ENCODE results near the gene SOCS1. TPM values are rescaled to one million over a fixed set of nuclear protein-coding genes. Genes with fewer than 3 reads are reported as not detected.
"Not testable (repeated sequence)": the region's sequence is repeated elsewhere in the genome, so short reads cannot be mapped to it uniquely, and the experiment has no call there.

Gene SOCS1, protein sequence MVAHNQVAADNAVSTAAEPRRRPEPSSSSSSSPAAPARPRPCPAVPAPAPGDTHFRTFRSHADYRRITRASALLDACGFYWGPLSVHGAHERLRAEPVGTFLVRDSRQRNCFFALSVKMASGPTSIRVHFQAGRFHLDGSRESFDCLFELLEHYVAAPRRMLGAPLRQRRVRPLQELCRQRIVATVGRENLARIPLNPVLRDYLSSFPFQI
- polyA plus RNA-seq (ENCODE audit: insufficient read length in 10 of 10) = 1 to 10 TPM; 1.2 to 3.4 (median 2.3) TPM
- long read RNA-seq, donor 1, partial matches to known transcripts = 0 of 3 reads
- long read RNA-seq, donor 1, other reads (novel, unspliced or antisense) = 0 of 3 reads
- long read RNA-seq, donor 2, partial matches to known transcripts = 0 of 1 reads
- long read RNA-seq, donor 2, other reads (novel, unspliced or antisense) = 0 of 1 reads
- long read RNA-seq, donor 3 = 0 reads
- long read RNA-seq, donor 4, partial matches to known transcripts = 0 of 4 reads
- long read RNA-seq, donor 4, other reads (novel, unspliced or antisense) = 0 of 4 reads
- long read RNA-seq, donor 5, partial matches to known transcripts = 0 of 3 reads
- long read RNA-seq, donor 5, other reads (novel, unspliced or antisense) = 0 of 3 reads
- long read RNA-seq, donor 6, partial matches to known transcripts = 0 of 6 reads
- long read RNA-seq, donor 6, other reads (novel, unspliced or antisense) = 0 of 6 reads
- long read RNA-seq, donor 7, partial matches to known transcripts = 0 of 3 reads
- long read RNA-seq, donor 7, other reads (novel, unspliced or antisense) = 0 of 3 reads
- long read RNA-seq, donor 8, partial matches to known transcripts = 0 of 5 reads
- long read RNA-seq, donor 8, other reads (novel, unspliced or antisense) = 0 of 5 reads
- long read RNA-seq, donor 9 = 0 reads

DNA sequence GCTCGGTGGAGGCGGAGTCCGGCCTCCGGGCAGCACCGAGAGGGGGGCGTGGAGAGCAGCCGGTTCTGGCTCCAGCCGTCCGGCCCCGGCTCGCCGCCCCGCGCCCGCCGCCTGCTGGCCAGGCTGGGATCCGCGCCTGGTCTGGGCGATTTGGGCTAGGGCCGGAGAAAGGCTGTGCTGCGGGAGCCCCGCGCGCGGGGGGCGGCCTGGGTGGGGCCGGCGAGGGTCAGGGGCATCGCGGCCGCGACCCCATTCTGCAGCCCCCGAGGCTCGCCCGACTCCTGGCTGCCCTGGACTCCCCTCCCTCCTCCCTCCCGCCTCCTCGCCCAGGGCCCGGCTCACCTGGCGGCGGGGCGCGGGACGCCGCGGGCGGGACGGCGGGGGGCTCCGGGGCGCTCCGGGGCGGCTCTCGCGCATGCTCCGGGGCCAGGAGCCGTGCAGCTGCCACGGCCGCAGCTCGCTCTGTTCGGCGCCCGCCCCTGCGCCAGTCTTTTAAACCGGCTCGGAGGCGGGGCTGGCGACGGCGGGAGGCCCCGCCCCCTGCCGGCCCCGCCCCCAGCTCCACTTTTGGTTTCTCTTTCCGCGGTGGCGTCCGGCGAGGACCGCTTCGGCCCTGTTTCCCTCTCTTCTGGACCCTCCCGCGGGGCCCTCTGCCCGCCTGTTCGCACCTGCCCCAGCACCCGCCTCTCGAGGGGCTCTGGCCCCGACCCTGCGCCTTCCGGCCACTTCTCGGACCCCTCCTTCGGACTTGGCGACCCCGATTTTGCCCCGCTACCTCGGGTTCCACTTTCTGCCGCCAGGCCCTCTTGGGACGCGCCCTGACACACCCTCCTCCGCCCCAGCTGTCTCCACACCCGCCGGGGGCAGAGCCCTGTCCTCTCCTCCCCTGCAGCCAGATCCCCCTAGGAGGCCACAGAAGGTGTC lies at the start of gene SOCS1:
TSS of gene SOCS1 (minus strand) at position 468 of the 924 bp plus-strand sequence. CDS start 726 bp downstream, outside the sequence.
- DNase-seq = peak; percentile 90 to 96 (median 90)

- no peak for DNase-seq
Observed at GRCh38 chr16:11303405-11304138, 47.6 kb upstream of the SOCS1 start.

DNA sequence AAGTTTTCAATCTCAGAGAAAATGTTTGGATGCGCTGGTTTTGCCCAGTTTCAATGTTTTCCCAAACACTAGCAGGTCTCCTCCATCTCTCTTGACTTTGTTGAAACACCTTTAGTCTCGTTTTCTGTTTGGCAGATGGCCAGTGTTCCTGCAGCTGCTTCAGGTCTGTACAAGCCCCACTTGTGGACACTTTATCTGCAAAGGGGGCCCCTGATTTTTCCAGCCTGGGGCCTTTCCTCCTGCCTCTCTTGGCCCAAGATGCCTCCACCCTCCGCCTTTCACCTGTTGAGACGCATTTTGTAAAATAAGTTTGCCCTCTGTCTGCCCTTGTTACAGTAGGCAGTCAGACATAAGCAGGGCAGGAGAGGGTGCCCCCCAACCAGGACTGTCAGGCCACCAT lies 47.0 kb upstream of the SOCS1 start:
- DNase-seq = no peak

GRCh38 chr16:11301645-11302501 lies 45.9 kb upstream of the SOCS1 start:
- no peak for DNase-seq

- DNase-seq = no peak
Observed at GRCh38 chr16:11300560-11300892, 44.5 kb upstream of the SOCS1 start.

DNA sequence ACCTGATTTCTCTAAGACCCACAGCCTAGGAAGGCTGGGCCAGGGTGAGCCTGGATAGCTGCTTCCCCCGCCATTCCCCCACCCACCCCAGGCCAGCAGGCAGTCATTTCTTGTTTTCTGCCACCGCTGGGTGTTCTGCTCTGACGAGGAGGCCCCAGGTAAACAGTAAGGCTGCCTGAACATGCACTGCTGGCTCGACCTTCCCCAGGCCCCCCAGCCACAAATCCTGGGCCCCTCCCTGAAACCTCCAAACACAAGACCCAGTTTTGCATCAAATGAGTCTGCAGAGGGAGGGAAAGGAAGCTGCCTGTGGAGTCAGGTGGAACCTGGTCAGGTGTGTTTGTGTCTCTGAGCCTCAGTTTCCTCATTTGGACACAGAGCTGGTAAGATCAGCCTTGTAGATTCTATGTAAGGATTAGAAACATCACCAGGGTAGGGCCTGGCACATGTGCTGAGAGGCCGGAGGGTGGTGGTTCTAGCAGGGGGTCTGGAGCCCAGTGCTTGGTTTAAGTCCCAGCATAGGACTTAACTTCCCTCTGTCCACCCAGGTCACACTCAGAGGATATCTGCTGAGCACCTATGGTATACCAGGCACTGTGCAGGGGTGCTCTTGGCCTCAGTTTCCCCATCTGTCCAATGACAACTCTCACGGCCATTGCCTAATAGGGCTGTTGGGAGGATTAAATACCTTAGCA lies 44.0 kb upstream of the SOCS1 start:
- DNase-seq = no peak

GRCh38 chr16:11298950-11299547 lies 43.0 kb upstream of the SOCS1 start:
- not testable (repeated sequence) for DNase-seq

GRCh38 chr16:11298143-11298900 lies 42.3 kb upstream of the SOCS1 start:
- DNase-seq = no peak

DNA sequence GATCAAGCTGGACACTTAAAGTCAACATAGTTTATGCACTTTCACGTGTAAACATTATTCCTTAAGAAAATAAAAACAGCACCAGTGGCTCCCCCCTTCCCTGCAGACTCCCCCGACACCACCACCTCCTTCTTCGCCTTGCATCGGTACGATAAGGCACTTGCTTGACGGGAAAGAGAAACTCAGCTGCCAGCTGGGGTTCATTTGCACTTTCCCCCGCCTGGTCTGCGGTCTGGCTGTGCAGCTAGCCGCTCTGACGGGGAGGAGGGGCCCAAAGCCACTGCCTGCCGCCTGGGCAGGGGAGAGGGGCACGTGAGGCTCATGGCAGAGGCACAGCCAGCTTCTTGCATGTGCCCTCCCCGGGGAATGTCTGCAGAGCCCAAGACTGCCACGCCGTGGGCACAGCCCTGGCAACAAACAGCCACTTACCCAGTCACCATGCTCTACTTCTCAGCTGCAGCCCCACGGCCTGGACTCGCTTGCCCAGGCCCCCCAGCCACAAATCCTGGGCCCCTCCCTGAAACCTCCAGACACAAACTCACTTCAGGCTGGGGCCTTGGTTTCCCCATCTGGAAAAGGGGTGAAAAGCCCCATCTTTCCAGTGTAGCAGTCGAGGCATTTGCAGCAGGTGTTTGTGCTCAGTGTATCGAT lies 41.6 kb upstream of the SOCS1 start:
- DNase-seq = peak; percentile 33 to 54 (median 42)

DNA sequence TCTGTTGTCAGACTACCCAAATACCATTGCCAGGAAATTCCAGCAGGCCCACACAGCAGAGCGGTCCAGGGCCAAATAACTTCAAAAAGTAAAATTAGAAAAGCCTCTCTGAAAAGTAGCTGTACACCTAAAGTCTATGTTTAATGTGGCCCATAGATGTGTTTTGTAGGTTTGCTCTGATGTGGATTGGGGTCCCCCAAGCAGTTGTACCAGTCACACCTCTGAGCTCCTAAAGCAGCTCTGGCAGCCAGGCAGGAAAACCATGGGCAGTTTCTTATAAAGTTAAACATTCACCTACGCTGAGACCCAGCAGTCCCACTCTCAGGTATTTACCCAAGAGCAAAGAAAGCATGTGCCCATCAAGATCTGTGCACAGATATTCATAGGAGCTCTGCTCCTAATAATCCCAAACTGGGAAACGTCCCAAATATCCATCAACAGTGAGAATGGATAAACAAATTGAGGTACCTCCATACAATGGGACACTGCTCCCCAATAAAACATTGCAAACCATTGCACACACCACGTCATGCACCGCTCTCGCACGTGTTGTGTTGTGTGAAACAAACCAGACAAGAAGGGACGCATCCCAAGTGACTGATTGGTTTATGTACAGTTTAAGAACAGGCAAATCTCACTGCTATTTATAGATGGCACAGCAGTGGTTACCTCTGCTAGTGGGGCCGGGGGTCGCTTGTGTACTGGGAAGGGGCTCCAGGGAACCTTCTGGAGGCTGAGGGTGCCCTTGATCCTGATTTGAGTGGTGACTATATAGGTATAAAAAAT lies 40.9 kb upstream of the SOCS1 start:
- DNase-seq = no peak

DNA sequence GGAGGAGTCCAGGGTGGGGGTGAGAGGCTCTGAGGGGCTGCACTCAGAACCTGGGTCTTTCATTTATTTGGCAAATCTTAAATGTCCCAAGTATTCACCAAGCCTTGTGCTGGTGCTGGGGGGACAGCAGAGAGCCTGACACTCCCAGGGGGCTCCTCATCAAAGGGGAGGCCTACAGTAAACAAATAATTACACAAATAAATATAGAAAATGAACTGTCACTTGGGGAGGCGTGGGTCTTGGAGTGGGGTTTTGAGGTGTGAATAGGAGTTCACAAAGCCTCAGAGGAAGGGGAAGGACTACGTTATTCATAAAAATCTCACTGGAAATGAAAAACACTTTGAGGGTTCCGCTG lies 40.3 kb upstream of the SOCS1 start:
- no peak for DNase-seq

DNA sequence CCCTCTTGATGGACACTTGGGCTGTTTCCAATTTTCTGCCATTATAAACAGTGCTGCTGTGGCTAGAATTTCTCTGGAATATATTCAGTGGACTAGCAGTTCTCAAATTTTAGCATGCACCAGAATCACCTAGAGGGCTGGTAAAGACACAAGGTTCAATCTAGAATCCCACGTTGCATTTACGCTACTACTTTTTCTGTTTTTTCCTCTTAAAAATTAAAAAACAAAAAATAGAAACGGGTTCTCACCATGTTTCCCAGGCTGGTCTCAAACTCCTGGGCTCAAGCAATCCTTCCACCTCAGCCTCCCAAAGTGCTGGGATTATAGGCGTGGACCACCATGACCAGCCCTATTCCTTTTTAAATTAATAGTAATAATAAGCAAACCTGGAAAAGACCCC lies 39.7 kb upstream of the SOCS1 start:
- DNase-seq = no peak

DNA sequence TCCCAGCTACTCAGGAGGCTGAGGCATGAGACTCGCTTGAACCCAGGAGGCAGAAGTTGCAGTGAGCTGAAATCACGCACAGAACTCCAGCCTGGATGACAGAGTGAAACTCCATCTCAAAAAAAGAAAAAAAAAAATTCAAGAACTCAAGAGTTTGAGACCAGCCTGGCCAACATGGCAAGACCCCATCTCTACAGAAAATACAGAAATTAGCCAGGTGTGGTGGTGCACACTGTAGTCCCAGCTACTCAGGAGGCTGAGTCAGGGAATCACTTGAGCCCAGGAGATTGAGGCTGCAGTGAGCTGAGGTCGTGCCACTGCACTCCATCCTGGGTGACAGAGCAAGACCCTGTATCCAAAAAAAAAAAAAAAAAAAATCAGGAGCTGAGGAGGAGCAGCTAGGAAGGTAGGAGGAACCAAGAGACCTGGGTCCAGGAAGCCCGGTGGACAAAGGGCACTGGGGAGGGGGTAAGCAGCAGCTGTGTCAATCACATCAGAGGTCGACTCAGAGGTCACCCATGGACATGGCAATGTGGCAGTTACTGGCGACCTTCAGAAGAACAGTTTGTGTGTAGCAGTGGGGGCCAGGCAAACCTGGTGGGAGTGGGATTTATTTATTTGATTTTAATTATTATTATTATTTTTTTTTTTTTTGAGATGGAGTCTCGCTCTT lies 36.2 kb upstream of the SOCS1 start:
- no peak for DNase-seq

DNA sequence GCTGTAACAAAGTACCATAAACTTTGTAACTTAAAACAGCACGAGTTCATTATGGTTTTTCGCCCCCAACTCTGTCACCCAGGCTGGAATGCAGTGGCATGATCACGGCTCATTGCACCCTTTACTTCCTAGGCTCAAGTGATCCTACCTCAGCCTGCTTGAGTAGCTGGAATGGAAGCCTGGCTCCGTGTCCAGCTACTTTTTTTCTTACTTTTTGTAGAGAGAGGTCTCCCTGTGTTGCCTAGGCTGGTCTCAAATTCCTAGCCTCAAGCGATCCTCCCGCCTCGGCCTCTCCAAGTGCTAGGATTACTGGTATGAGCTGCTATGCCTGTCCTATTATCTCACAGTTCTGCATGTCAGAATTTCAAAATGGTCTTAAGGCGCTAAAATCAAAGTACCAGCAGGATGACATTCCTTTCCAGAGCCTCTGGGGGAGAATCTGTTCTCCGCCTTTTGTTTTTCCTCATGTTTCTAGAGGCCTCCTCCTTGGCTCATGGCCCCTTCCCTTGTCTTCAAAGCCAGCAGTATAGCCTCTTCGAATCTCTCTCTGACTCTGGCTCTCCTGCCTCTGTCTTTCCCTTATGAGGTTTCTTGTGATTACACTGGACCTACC lies 35.2 kb upstream of the SOCS1 start:
- peak in 2 of 3 donors; percentile 21 to 45 for DNase-seq

GRCh38 chr16:11290102-11290893 lies 34.3 kb upstream of the SOCS1 start:
- no peak for DNase-seq
